Tongue (tissue), 2 donors: ENCODE results near the gene OR2T2. TPM values are rescaled to one million over a fixed set of nuclear protein-coding genes. Genes with fewer than 3 reads are reported as not detected.
"Not testable (repeated sequence)": the region's sequence is repeated elsewhere in the genome, so short reads cannot be mapped to it uniquely, and the experiment has no call there.

Source experiments
- DNase-seq: peaks from one replicate; pipeline ENCODE4 v3.0.0-alpha.2; 2015
- total RNA-seq: library from RNA; depleted of rRNA; stranded (reverse); fragments of >200 nt; gene quantifications from one replicate; pipeline ENCODE4 v1.2.3, GENCODE V29; 2014

Gene OR2T2
- total RNA-seq, 1 donor from 2014 or later = not detected

GRCh38 chr1:248450466-248451145, 5.2 kb downstream of the OR2T2 start:
- not testable (repeated sequence) for DNase-seq

DNA sequence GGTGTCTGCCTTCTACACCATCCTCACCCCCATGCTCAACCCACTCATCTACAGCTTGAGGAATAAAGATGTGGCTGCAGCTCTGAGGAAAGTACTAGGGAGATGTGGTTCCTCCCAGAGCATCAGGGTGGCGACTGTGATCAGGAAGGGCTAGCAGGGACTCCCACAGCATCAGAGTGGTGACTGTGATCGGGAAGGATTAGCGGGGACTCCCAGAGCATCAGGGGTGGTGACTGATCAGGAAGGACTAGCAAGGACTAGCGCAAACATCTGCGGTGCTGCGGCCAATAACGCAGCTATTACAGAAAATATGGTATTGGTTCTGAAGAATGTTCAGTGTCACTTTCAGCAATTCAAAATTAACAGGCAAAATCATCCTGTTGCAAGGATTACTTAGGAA, 8.2 kb downstream of the OR2T2 start:
- DNase-seq = not testable (repeated sequence)

GRCh38 chr1:248455045-248455444, 9.6 kb downstream of the OR2T2 start:
- not testable (repeated sequence) for DNase-seq

DNA sequence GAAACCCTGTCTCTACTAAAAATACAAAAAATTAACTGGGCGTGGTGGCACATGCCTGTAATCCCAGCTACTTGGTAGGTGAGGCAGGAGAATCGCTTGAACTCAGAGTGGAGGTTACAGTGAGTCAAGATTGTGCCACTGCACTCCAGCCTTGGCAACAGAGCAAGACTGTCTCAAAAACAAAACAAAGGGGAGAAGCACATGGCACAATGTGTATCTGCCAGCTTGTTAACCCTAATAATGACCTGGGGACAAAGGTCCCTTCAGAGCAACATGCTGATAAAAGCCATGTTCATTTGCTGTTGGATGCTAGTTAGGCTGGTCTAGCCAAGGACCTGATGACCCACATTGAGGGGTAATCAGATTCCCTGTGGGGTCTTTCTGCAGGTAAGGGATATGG, 11.2 kb downstream of the OR2T2 start:
- DNase-seq = not testable (repeated sequence)

DNA sequence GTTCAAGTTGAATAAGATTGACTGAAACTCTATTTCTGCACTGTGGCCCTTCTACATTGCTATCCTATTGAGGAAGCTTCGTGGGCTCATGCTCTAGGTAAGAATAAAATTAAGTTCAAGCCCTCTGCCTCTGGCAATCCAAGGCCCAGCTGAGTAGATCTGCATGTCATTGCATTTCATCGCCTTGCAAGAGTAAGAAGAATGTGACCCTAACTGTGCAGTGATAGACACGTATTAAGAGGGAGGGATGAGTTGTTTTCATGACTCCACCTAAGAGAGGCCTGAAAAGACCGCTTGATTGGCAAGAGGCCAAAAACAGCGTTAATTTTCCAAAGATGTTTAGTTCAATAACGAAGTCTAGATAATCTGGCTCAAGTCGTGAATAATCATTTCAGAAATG, 13.7 kb downstream of the OR2T2 start:
- not testable (repeated sequence) for DNase-seq

DNA sequence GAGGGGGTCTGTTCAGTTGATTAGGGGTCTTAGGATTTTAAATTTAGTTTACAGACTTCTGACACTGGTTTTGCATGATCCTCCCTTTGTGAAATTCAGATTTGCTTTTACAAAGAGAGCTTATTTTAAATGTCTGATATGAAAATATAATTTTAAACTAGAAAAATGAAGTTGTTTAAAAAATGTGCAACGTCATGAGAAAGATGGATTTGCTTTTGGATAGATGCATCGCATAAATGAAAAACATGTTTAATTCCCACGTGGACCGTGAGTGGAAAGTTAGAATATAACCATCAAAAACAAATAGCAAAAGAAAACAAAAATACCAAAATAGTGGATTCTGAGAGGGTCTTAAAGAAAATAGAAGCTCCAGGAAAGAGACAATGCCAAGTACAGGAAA, 25.7 kb downstream of the OR2T2 start:
- DNase-seq = no peak

- not testable (repeated sequence) for DNase-seq
Measured at GRCh38 chr1:248472111-248472510, 26.7 kb downstream of the OR2T2 start.

DNA sequence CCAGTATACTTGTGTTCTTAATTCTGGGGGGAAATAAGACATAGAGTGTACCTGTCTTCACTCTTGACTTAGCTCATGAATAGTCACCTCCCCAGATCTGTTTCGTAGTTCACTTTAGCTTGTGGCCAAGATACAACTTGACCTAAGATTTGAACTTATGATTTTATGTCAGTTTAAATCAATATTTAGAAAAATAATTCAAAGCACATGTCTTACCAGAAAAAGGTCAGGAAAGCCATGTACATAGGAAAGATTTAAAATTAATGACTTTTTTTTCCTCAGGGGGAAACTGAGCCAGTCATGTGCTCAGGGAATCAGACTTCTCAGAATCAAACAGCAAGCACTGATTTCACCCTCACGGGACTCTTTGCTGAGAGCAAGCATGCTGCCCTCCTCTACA, 27.6 kb downstream of the OR2T2 start, which contains the start of gene OR2T3:
Gene OR2T3, plus strand, starts transcription at position 301 of the 400 bp plus-strand sequence. Its CDS starts 0 bp downstream, at position 301.
- not testable (repeated sequence) for DNase-seq

DNA sequence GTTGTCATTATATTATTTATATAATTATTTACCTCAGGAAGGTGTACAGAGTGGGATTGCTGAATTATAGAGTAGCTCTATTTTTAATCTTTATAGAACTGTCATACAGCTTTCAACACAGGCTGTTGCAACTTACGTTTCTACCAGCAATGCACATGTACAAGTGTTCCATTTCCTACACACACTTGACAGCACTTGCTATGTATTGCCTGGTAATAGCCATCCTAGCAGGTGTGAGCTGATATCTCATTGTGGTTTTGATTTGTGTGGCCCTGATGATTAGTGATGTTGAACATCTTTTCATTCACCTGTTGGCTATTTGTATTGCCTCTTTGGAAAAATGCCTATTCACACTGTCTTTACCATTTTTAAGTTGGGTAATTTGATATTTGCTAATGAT, 30.2 kb downstream of the OR2T2 start:
- not testable (repeated sequence) for DNase-seq

DNA sequence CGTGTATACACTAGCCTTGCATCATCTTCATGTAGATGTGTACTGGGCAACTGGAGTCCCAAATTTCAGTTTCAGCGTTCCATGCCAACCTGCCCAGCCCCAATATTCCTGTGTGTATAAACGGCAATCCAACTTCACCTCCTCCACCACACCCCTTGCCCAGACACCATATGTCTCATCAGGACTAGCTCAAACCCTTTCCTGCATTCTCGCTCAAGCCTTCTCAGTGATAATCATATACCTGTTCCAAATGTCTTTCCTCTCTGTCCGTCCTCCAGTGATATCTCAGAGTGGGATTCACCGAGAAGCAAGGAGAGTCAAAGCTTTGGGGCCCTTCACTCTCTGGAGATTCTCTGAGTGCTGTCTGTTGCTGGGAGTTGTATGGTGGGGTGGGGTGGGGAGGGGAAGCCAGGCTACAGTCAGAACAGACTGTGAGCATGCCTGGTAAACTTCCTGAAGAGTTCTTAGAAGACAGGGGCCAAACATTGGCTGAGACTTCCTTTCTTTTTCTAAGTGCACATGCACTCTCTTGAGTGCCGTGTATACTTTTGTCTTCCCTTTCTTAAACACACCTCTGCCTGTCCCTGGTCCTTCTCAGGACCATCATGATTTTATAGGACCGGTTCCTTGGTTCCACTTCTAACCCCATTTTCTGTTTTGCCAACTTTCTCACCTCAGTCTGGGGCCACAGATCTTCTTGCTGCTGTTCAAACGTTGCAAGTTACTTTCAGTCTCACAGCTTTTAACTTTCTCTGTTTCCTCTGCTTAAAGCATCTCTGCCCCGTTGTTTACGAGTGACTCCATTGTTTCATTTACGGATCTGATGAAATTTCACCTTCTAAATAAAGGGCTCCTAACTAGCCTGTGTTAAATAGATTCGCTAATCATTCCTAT, 36.5 kb downstream of the OR2T2 start:
- not testable (repeated sequence) for DNase-seq

GRCh38 chr1:248488289-248488688, 42.9 kb downstream of the OR2T2 start, which contains the start of gene OR2T5:
Gene OR2T5 (plus strand): TSS chr1:248488589. CDS start chr1:248488589, 0 bp downstream.
- not testable (repeated sequence) for DNase-seq

GRCh38 chr1:248496661-248497060, 51.2 kb downstream of the OR2T2 start:
- not testable (repeated sequence) for DNase-seq

DNA sequence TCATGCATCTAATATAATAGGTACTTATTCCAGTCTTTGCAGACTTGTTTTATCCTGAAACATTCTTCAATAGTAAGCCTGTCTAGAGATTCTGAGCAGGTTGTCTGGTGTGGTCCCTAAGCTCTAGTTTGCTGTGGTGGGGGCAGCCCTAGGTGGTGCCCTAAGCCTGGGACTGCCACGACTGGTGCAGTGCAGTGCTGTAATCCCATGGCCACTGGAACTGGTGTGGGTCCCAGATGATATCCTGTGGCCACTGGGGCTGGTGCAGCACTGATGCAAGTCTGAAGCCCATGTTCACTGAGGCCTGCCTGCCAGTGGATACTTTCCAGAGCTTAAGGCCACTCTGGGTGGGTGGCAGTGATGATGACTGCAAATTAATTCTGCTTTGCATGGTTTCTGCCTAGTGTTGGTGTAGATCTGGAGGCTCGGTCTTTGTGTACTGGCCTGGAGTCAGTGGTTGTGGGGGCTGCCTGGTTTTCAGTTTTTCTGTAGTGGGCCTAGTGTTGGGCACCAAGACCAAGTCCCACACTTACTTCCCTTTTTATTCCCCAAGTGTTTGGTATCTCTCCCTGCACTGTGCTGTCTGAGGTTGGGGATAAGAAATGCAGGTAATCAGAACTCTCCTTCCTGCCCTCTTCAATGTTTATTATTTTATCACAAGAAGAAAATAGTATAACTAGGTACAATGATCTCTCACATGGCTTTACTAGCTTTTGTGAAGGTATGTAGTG, 55.0 kb downstream of the OR2T2 start:
- DNase-seq = not testable (repeated sequence)

Other genes with a start within 250 kb of the OR2T2 start
- not detected for gene OR2M3, start 248.4 kb upstream of the OR2T2 start, total RNA-seq
- not detected for gene OR2M4, start 214.2 kb upstream of the OR2T2 start, total RNA-seq
- gene OR2T33, start 167.7 kb upstream of the OR2T2 start, total RNA-seq = not detected
- not detected for gene OR2T12, start 142.2 kb upstream of the OR2T2 start, total RNA-seq
- not detected for gene OR2M7, start 121.1 kb upstream of the OR2T2 start, total RNA-seq
- gene OR14C36, start 96.9 kb upstream of the OR2T2 start, total RNA-seq = not detected
- not detected for gene OR2T4, start 84.0 kb upstream of the OR2T2 start, total RNA-seq
- gene OR2T6, start 69.9 kb upstream of the OR2T2 start, total RNA-seq = not detected
- not detected for gene OR2T1, start 42.6 kb upstream of the OR2T2 start, total RNA-seq
- gene OR2T3, start 27.7 kb downstream of the OR2T2 start, total RNA-seq = not detected
- not detected for gene OR2T5, start 43.0 kb downstream of the OR2T2 start, total RNA-seq
- gene OR2G6, start 62.4 kb downstream of the OR2T2 start, total RNA-seq = not detected
- gene OR2T29, start 117.1 kb downstream of the OR2T2 start, total RNA-seq = not detected
- gene OR2T34, start 129.1 kb downstream of the OR2T2 start, total RNA-seq = not detected
- gene OR2T10, start 152.1 kb downstream of the OR2T2 start, total RNA-seq = not detected
- not detected for gene OR2T11, start 189.5 kb downstream of the OR2T2 start, total RNA-seq
- not detected for gene OR2T35, start 199.6 kb downstream of the OR2T2 start, total RNA-seq
- gene OR2T27, start 209.9 kb downstream of the OR2T2 start, total RNA-seq = not detected